Measurements from ENCODE around the gene GPR135.

DNA sequence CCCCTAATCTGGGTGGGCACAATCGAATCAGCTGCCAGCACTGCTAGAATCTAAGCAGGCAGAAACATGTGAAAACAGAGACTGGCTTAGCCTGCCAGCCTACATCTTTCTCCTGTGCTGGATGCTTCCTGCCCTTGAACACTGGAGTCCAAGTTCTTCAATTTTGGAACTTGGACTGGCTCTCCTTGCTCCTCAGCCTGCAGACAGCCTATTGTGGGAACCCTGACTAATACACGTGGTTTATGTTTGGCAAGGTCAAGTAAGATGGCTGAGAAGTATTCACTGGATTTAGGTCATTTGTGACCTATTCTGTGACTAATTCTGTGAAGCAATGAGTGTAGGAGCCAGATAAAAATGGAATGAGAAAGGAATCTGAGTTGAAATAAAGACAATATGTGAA is 11.0 kb downstream of the GPR135 start:
- TF ChIP-seq, protein P1, sequence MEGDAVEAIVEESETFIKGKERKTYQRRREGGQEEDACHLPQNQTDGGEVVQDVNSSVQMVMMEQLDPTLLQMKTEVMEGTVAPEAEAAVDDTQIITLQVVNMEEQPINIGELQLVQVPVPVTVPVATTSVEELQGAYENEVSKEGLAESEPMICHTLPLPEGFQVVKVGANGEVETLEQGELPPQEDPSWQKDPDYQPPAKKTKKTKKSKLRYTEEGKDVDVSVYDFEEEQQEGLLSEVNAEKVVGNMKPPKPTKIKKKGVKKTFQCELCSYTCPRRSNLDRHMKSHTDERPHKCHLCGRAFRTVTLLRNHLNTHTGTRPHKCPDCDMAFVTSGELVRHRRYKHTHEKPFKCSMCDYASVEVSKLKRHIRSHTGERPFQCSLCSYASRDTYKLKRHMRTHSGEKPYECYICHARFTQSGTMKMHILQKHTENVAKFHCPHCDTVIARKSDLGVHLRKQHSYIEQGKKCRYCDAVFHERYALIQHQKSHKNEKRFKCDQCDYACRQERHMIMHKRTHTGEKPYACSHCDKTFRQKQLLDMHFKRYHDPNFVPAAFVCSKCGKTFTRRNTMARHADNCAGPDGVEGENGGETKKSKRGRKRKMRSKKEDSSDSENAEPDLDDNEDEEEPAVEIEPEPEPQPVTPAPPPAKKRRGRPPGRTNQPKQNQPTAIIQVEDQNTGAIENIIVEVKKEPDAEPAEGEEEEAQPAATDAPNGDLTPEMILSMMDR (IDR thresholded peaks at IDR 0.05), result no peak
- TF ChIP-seq POLR2AphosphoS5 (IDR thresholded peaks at IDR 0.05), result no peak
